NOMO-1 treated with dmso at 0.1 percent for 144 hours (cell line): ENCODE measurements around the gene TNF.
"Not testable (repeated sequence)": the region's sequence is repeated elsewhere in the genome, so short reads cannot be mapped to it uniquely, and the experiment has no call there.

Experiments used
- DNase-seq: peaks from one replicate; lab custom pipeline; 2025; ENCODE audit not compliant: unreplicated experiment; lab: John Stamatoyannopoulos, UW

TNF gene

DNA sequence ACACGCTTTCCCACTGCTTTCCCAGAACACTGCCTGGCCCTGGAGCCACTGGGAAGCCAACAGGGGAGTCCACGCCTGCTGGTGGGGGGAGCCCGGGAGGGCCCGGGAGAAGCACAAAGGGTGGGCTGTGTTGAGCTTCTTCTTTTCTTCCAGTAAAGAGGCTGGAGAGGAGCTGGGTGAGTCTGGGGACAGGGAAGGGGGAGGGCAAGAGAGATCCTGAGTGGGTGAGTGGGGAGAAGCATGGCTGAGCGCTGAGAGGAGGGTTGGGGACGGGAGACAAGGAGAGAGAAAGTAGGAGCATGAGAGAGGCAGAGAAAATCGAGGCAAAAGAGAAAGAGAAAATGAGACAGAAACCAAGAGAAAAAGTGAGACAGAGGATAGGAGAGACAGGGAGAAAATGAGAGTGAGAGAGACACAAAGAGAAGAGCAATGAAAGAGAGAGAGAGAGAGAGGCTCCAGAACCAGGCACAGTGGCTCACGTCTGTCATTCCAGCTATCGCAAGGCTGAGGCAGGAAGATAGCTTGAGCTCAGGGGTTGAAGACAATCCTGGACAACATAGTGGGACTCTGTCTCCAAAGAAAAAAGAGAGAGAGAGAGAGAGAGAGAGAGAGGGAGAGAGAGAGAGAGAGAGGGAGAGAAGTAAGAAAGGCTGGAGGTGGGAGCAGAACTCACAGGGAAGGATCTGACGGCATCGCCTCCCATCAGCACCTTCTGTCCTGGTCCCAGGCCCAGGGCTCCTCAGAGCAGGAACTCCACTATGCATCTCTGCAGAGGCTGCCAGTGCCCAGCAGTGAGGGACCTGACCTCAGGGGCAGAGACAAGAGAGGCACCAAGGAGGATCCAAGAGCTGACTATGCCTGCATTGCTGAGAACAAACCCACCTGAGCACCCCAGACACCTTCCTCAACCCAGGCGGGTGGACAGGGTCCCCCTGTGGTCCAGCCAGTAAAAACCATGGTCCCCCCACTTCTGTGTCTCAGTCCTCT, 12.7 kb downstream of the TNF start:
- DNase-seq, result no peak

DNA sequence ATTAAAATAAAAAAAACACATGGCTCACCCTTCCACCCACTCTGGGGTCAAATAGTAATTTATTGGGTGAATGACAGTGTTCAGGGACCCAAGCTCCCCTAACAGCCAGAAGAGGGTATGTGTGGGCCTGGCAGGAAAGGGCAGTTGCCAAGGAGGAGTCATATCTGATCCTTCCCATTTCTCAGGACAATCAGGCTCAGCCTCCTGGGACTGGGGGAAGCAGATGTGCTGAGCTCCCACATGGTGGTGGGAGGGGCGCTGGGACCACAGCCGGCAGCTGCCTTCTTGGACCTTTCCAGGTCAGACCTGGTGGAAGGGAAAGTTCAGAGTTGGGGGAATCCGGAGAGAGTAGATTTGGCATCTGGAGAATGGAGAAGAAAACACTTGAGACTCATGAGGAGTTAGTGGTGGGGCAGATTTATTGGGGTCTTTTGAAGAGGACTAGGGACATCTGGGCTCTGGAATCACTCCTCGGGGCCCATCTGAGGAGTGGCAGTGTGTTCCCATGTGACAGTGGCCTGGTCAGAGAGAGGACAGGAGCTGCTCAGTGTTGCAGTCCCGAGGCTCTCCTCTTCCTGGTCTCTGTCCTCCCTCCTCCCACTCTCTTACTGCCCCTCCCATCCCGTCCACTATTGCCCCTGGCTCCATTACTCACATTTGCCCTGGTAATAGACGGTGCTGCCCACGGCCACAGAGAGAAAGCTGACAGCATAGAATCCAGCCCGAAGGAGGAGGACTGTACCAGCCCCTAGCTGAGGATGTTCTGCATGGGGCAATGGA, 13.7 kb downstream of the TNF start:
- no peak for DNase-seq

- DNase-seq, result not testable (repeated sequence)
Observed at GRCh38 chr6:31590691-31591090, 15.3 kb downstream of the TNF start.

- no peak for DNase-seq
Observed at GRCh38 chr6:31592396-31592771, 17.0 kb downstream of the TNF start.

GRCh38 chr6:31597006-31597405, 21.6 kb downstream of the TNF start:
- peak; percentile 56 for DNase-seq

- no peak for DNase-seq
Observed at GRCh38 chr6:31607317-31607716, 32.0 kb downstream of the TNF start.

DNA sequence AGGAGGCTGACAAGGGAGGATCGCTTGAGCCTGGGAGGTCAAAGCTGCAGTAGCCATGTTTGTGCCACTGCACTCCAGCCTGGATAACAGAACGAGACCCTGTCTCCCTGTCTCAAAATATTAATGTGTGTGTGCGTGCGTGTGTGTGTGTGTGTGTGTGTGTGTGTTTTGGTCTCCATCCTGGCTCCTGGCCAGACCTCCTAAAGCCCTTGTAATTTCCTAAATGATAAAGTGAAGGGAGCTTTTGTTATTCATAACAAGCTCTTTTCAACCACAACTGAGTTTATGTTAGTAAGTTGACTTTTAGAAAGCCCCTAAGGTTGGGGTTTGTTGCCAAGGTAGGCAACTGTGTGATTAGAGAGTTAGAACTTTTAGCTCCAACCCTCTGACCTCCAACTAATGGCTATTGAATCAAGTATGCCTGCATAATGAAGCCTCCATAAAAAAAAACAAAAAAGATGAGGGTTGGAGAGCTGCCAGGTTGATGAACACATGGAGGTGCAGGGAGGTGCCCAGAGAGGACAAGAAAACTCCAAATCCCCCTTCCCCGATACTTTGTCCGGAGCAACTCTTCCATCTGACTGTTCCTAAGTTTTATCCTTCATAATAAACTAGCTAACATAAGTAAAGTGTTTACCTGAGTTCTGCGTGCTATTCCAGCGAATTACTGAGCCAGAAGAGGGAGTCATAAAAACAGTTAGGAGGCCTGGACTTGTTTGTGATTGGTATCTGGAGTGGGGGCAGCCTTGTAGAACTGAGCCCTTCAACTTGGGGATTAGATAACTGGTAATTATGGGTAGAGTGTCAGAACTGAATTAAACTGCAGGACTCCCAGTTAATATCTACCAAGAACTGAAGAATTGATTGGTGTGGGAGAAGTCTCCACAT, 34.4 kb downstream of the TNF start:
- DNase-seq, result no peak

GRCh38 chr6:31610968-31611367, 35.6 kb downstream of the TNF start:
- DNase-seq, result no peak

GRCh38 chr6:31614075-31614619, 38.8 kb downstream of the TNF start:
- DNase-seq, result peak; percentile 26

GRCh38 chr6:31614684-31615578, 39.6 kb downstream of the TNF start, which contains the start of gene AIF1:
AIF1 (plus strand) TSS chr6:31615234; CDS start chr6:31615330, 96 bp downstream.
- DNase-seq, result no peak

GRCh38 chr6:31615748-31616147, 40.4 kb downstream of the TNF start:
- peak; percentile 93 for DNase-seq

DNA sequence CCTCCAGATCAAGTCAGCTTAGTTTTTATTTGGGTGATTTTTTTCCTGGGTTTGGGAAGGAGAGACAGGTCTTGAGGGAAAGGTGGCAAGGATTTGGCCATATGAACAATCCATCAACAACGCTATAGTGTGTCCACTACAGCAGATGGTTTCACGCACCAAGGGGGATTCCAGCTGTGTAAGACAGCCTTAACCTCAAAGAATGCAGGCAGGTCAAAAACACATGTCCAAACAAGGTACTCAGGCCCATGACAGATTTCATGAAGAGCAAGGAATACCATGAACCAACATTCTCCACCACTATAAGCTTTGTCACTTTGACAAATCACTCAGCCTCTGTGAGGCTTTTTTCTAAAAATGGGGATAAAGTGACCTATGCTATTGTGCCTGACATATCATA, 41.6 kb downstream of the TNF start:
- DNase-seq, result no peak

DNA sequence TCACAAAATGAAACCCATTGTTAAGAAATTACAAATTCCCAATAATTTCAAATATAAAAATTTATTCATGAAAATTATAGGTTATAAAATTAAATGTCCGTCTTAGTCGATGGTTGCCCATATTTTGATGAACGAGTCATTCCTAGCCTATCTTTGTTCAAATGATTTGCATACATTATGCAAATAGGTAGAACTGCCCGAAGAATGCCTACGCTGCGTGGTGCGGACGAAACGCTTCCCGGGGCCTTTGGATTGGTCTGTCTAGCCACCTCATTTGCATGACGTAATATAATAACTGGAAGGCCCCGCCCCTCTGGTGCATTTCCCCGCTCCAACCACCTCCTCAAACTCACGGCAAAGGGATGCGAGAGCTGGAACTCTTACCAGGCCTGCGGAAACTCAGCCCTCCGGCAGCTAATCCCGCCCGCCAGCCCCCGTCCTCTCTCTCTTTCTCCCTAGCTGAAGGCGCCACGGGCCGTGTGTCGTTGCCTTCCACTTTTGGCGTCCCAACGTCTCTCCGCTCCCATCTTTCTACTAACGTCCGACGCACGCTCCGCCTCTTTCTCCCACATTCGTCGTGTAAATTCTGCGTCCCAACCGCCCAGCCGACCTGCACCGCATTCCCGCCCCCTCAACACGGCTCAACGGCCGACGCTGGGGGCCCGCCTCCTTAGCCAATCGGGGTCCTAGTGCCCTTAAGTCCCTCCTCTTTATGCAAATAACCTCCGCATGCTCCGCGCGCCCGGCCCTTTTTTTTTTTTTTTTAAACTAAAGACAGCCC, 44.6 kb downstream of the TNF start:
- DNase-seq, result peak; percentile 99

DNA sequence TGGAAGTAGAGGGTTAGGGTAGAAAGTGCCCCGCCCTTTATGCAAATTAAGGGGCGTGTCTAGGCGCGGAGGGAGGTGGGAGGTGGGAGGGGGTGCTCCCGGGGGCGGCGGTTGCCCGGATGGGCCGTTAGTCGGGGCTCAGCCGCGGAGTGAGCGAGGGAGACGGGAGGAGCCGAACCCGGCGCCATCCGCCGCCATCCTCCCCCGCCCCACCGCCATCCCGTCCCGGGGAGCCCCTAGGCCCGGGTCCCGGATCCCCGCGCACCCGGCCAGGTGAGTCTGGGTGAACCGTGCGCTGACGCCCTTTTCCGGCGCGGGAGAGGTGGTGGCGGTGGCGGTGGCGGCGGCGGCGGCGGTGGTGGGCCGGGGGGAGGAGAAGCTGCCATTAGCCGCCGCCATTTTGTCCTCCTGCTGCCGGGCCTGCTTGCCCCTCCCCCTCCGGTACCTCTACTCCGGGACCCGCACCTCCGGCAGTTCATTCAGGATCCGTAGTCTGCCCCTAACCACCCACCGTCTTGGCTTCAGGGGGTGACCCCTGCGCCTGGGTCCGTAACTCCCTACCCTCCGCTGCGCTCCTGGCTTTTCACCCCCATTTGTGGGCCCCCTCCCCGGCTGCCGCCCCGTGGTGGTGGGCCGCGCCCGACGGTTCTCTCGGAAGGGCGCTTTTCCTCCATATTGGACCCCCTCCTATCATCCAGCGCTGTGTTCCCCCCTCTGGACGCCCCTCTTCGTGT, 45.4 kb downstream of the TNF start, which contains the start of gene PRRC2A:
Gene PRRC2A, plus strand, starts transcription at position 130 of the 734 bp plus-strand sequence. CDS start 2,075 bp downstream, outside the sequence.
- DNase-seq, result peak; percentile 79

GRCh38 chr6:31621320-31621939, 46.1 kb downstream of the TNF start:
- no peak for DNase-seq

- no peak for DNase-seq
Observed at GRCh38 chr6:31621991-31622390, 46.6 kb downstream of the TNF start.

- peak; percentile 16 for DNase-seq
Observed at GRCh38 chr6:31622684-31623091, 47.3 kb downstream of the TNF start.

DNA sequence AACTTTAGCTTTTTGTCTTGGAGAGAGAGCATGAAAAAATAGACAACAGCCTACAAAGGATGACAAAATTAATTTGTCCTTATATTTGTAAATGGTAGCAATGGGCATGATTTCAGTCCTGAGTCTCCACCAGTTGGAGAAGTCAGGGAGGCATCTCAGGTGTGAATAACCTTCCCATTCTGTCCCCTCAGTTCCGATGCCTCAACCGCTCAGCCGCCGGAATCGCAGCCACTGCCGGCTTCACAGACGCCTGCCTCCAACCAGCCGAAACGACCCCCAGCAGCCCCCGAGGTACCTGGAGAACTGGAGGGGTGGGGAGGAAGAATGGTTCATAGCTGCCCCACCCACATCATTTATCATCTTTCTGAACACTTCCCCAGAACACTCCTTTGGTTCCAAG, 48.7 kb downstream of the TNF start:
- DNase-seq, result no peak
